SU-DHL-6 (cell line): Measurements from ENCODE around the gene AKIRIN2.
A peak's percentile ranks its signal among the peaks of the same experiment; 100 is the strongest.

Experiments used
- H2AFZ ChIP-seq: fragments of 200-600 bp; sonication (generic); 2 replicates; pipeline ENCODE4 v1.6.1; 2014; ENCODE audit warnings: low read depth, mild to moderate bottlenecking, moderate library complexity, mixed read lengths, antibody characterized with exemption, low read length; ENCODE audit not compliant: severe bottlenecking
- H3F3A ChIP-seq: fragments of 200-600 bp; shearing (Covaris generic); 2 replicates; pipeline ENCODE4 v1.6.0; 2016; ENCODE audit warnings: antibody characterized with exemption, mild to moderate bottlenecking; ENCODE audit not compliant: insufficient read depth
- H3K27ac ChIP-seq: fragments of 200-600 bp; sonication (generic); 2 replicates; pipeline ENCODE4 v1.5.1; 2016; ENCODE audit warnings: low read depth, mild to moderate bottlenecking, low read length, moderate library complexity, mixed read lengths
- H3K27me3 ChIP-seq: fragments of 200-600 bp; sonication (generic), shearing (Covaris generic); 2 replicates; pipeline ENCODE4 v1.6.0; 2014; ENCODE audit warnings: mild to moderate bottlenecking, low read length
- H3K36me3 ChIP-seq: fragments of 200-600 bp; sonication (generic); 2 replicates; pipeline ENCODE4 v1.6.1; 2014; ENCODE audit warnings: mild to moderate bottlenecking, low read length, mixed read lengths
- H3K4me2 ChIP-seq: fragments of 300-600, 200-600 bp; shearing (Covaris generic), sonication (generic); 2 replicates; pipeline ENCODE4 v1.6.0; 2014; ENCODE audit warnings: low read length, low read depth, mild to moderate bottlenecking; ENCODE audit not compliant: poor library complexity, severe bottlenecking
- H3K4me3 ChIP-seq: fragments of 200-600 bp; sonication (generic); 2 replicates; pipeline ENCODE4 v1.5.1; 2014; ENCODE audit warnings: antibody characterized with exemption, low read length, mild to moderate bottlenecking, mixed read lengths; ENCODE audit not compliant: insufficient read depth, poor library complexity, severe bottlenecking
- H3K79me2 ChIP-seq: fragments of 200-600 bp; sonication (generic); 2 replicates; pipeline ENCODE4 v1.6.1; 2014; ENCODE audit warnings: mild to moderate bottlenecking, low read length, moderate library complexity; ENCODE audit not compliant: insufficient read depth
- H3K9ac ChIP-seq: fragments of 200-600 bp; sonication (generic); 2 replicates; pipeline ENCODE4 v1.7.0; 2014; ENCODE audit warnings: mild to moderate bottlenecking, low read length
- H3K9me2 ChIP-seq: fragments of 200-600 bp; sonication (generic); replicated peaks from 2 replicates; pipeline ENCODE4 v1.6.1; 2014; ENCODE audit warnings: low read length; ENCODE audit not compliant: insufficient read depth
- H3K9me3 ChIP-seq: fragments of 200-600 bp; sonication (generic); 2 replicates; pipeline ENCODE4 v1.6.1; 2014; ENCODE audit warnings: low read length, mixed read lengths; ENCODE audit not compliant: insufficient read depth
- H4K20me1 ChIP-seq: fragments of 200-600 bp; sonication (generic); 2 replicates; pipeline ENCODE4 v1.6.1; 2014; ENCODE audit warnings: low read depth, mild to moderate bottlenecking, antibody characterized with exemption, low read length, moderate library complexity, mixed read lengths
- EZH2phosphoT487 ChIP-seq: fragments of 200-600 bp; sonication (generic), shearing (Covaris generic); conservative IDR thresholded peaks from 2 replicates; pipeline ENCODE4 v1.6.1; 2018; ENCODE audit warnings: mild to moderate bottlenecking, antibody characterized with exemption, low read length, moderate library complexity, mixed read lengths
- TF ChIP-seq, protein P1 (sequence below): fragments of 200-600 bp; sonication (generic); IDR thresholded peaks from one replicate; pipeline ENCODE4 v1.5.1; 2017; ENCODE audit warnings: antibody characterized with exemption, mild to moderate bottlenecking, low read length, moderate library complexity; ENCODE audit not compliant: insufficient read depth, poor library complexity, severe bottlenecking

AKIRIN2 gene

DNA sequence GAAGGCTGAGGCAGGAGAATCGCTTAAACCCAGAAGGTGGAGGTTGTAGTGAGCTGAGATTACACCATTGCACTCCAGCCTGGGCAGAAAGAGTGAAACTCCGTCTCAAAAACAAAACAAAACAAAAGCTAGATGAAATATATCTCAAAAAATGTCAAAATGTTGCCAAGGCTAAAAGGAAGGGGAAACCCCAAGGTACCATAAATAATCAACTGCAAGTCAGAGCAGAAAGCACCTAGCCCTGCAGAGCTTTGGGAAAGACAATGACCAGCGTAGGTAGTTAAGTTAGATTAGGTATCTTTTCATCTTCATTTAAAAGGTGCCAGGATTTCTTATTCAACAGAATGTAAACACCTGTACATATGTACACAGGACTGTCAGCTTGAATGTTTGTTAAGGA is 33.0 kb downstream of the AKIRIN2 start:
- H3K27ac ChIP-seq, result peak overlapping the region; percentile 57
- H3K9me3 ChIP-seq, result no peaks in the 10 kb centered on the region
- TF ChIP-seq EZH2phosphoT487, result no peak
- TF ChIP-seq, protein P1, sequence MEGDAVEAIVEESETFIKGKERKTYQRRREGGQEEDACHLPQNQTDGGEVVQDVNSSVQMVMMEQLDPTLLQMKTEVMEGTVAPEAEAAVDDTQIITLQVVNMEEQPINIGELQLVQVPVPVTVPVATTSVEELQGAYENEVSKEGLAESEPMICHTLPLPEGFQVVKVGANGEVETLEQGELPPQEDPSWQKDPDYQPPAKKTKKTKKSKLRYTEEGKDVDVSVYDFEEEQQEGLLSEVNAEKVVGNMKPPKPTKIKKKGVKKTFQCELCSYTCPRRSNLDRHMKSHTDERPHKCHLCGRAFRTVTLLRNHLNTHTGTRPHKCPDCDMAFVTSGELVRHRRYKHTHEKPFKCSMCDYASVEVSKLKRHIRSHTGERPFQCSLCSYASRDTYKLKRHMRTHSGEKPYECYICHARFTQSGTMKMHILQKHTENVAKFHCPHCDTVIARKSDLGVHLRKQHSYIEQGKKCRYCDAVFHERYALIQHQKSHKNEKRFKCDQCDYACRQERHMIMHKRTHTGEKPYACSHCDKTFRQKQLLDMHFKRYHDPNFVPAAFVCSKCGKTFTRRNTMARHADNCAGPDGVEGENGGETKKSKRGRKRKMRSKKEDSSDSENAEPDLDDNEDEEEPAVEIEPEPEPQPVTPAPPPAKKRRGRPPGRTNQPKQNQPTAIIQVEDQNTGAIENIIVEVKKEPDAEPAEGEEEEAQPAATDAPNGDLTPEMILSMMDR, result no peak
- no peak overlapping the region for H3K4me3 ChIP-seq
- peaks cover 19% of the 10 kb centered on the region for H3K36me3 ChIP-seq
- no peak overlapping the region for H3K9ac ChIP-seq
- H3K9me2 ChIP-seq, result no peaks in the 10 kb centered on the region
- H4K20me1 ChIP-seq, result no peaks in the 10 kb centered on the region
- peak overlapping the region; percentile 25 for H3K4me2 ChIP-seq
- no peaks in the 10 kb centered on the region for H3K79me2 ChIP-seq
- H2AFZ ChIP-seq, result no peak overlapping the region
- H3F3A ChIP-seq, result peaks cover 61% of the 10 kb centered on the region
- no peaks in the 10 kb centered on the region for H3K27me3 ChIP-seq

DNA sequence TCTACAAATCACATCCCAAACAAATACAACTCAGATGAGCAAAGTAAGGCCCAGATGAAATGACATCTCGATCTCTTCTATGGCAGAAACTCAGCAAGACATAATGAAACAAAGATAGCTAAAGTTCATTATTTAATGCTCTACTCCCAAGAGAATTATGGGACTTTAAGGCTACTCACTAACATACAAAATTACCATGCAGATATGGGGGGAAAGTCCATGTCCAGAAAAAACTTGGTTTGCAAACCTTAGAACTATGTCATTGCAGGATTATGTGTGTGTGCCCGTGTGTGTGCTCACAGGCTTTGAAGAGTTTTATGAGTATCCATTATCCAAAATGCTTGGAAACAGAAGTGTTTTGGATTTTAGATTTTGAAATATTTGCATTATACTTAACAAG is 34.0 kb downstream of the AKIRIN2 start:
- H3K27ac ChIP-seq, result no peak overlapping the region
- H3F3A ChIP-seq, result peaks cover 67% of the 10 kb centered on the region
- peaks cover 21% of the 10 kb centered on the region for H3K36me3 ChIP-seq

DNA sequence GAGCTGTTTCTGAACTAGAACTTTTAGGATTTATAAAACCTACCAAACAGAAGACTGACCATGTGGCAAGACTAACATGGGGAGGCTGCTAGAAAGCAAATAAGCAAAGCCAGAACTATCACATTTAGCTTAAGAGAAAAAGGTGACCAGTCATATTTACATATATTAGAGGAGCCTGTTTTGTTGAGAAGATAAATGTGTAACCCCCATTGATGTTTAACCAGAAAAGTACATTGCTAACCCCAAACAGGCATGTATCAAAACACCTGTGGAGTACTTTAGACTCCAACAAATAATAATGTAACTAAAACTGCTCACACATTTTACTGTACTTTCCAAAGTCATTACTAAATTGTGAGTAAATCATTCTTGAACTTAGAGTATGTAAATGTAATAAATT is 35.0 kb downstream of the AKIRIN2 start:
- no peak overlapping the region for H3K9ac ChIP-seq
- no peaks in the 10 kb centered on the region for H3K9me3 ChIP-seq
- H4K20me1 ChIP-seq, result no peaks in the 10 kb centered on the region
- no peak overlapping the region for H2AFZ ChIP-seq
- H3K79me2 ChIP-seq, result no peaks in the 10 kb centered on the region
- H3K4me2 ChIP-seq, result no peak overlapping the region
- peaks cover 63% of the 10 kb centered on the region for H3F3A ChIP-seq
- TF ChIP-seq, protein P1, result no peak
- TF ChIP-seq EZH2phosphoT487, result no peak
- H3K27me3 ChIP-seq, result no peaks in the 10 kb centered on the region
- H3K9me2 ChIP-seq, result no peaks in the 10 kb centered on the region
- no peak overlapping the region for H3K4me3 ChIP-seq
- peaks cover 14% of the 10 kb centered on the region; the same call in 1 of the 2 replicates for H3K36me3 ChIP-seq
- no peak overlapping the region for H3K27ac ChIP-seq

More for the DNA sequence above, 34.0 kb downstream of the AKIRIN2 start:
- Histone ChIP-seq H3K79me2 (no peaks in the 10 kb centered on the region), H4K20me1 (no peaks in the 10 kb centered on the region), H3K27me3 (no peaks in the 10 kb centered on the region), H3K4me3 (no peak overlapping the region), H2AFZ (no peak overlapping the region), H3K9me2 (no peaks in the 10 kb centered on the region), H3K9me3 (no peaks in the 10 kb centered on the region), H3K9ac (no peak overlapping the region), H3K4me2 (no peak overlapping the region)
- no peak for TF ChIP-seq EZH2phosphoT487
- TF ChIP-seq, protein P1, result no peak
